DOHH2 (cell line): ENCODE results near the gene NOM1.

Experiments
- H3F3A ChIP-seq: fragments of 200-600 bp; sonication (generic), shearing (Covaris generic); 2 replicates; pipeline ENCODE4 v1.6.0; 2016; ENCODE audit warnings: antibody characterized with exemption, mild to moderate bottlenecking; ENCODE audit not compliant: control insufficient read depth, insufficient read depth
- H3K27ac ChIP-seq: fragments of 200-600 bp; sonication (generic); 2 replicates; pipeline ENCODE4 v1.5.1; 2014; ENCODE audit warnings: low read depth, mild to moderate bottlenecking, low read length, moderate library complexity
- H3K27me3 ChIP-seq: fragments of 200-600 bp; sonication (generic); 2 replicates; pipeline ENCODE4 v1.6.1; 2014; ENCODE audit warnings: mild to moderate bottlenecking, low read length, mixed read lengths; ENCODE audit not compliant: control insufficient read depth
- H3K36me3 ChIP-seq: fragments of 200-600 bp; sonication (generic); 2 replicates; pipeline ENCODE4 v1.6.1; 2014; ENCODE audit warnings: mild to moderate bottlenecking, low read length, moderate library complexity, mixed read lengths; ENCODE audit not compliant: control insufficient read depth
- H3K4me1 ChIP-seq: fragments of 200-600 bp; sonication (generic); 2 replicates; pipeline ENCODE4 v1.6.1; 2014; ENCODE audit warnings: mild to moderate bottlenecking, low read length, mixed read lengths; ENCODE audit not compliant: control insufficient read depth
- H3K4me2 ChIP-seq: fragments of 200-600 bp; sonication (generic); 2 replicates; pipeline ENCODE4 v1.6.0; 2014; ENCODE audit warnings: mild to moderate bottlenecking, low read length, moderate library complexity
- H3K4me3 ChIP-seq: fragments of 200-600 bp; sonication (generic); 2 replicates; pipeline ENCODE4 v1.5.1; 2014; ENCODE audit warnings: mild to moderate bottlenecking, low read length, mixed read lengths
- H3K79me2 ChIP-seq: fragments of 200-600 bp; sonication (generic); 2 replicates; pipeline ENCODE4 v1.6.1; 2014; ENCODE audit warnings: mild to moderate bottlenecking, low read length, mixed read lengths; ENCODE audit not compliant: control insufficient read depth
- H3K9me2 ChIP-seq: fragments of 200-600 bp; sonication (generic); replicated peaks from 2 replicates; pipeline ENCODE4 v1.6.1; 2014; ENCODE audit warnings: mild to moderate bottlenecking, low read length, mixed read lengths; ENCODE audit not compliant: control insufficient read depth
- H3K9me3 ChIP-seq: fragments of 200-600 bp; sonication (generic); 2 replicates; pipeline ENCODE4 v1.6.1; 2014; ENCODE audit warnings: antibody characterized with exemption, low read length, mixed read lengths; ENCODE audit not compliant: control insufficient read depth, insufficient read depth
- H4K20me1 ChIP-seq: fragments of 200-600 bp; sonication (generic); 2 replicates; pipeline ENCODE4 v1.6.0; 2014; ENCODE audit warnings: low read depth, mild to moderate bottlenecking, antibody characterized with exemption, low read length, moderate library complexity; ENCODE audit not compliant: control insufficient read depth, insufficient read depth
- EZH2phosphoT487 ChIP-seq: fragments of 200-600 bp; sonication (generic); IDR thresholded peaks from 2 replicates; pipeline ENCODE4 v1.6.1; 2017; ENCODE audit warnings: borderline replicate concordance, mild to moderate bottlenecking, antibody characterized with exemption, low read length, moderate library complexity, mixed read lengths
- TF ChIP-seq, protein P1 (sequence below): fragments of 200-600 bp; sonication (generic); IDR thresholded peaks from one replicate; pipeline ENCODE4 v1.5.1; 2014; ENCODE audit warnings: antibody characterized with exemption, mild to moderate bottlenecking, low read depth, low read length; ENCODE audit not compliant: poor library complexity, severe bottlenecking

NOM1 gene

DNA sequence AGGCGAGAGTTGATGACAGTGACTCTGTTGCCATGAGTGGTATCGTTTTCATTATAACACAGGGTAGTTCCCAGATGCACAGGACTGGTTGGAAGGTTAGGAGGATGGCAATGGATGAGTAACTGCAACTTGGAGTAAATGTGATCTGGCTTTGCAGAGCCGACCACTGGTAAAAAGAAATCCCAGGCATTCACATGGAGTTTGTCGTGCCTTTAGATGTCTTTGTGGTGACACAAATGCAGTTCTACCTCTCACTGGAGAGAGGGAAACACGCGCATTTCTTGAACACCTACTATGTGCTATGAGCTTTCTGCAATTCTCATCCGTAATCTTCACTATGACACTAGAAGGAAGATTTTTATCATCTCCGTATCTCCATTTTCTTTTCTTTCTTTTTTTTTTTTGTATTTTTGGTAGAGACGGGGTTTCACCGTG lies 62.6 kb downstream of the NOM1 start:
- no peaks in the 10 kb centered on the region for H4K20me1 ChIP-seq
- peaks cover 22% of the 10 kb centered on the region for H3K4me1 ChIP-seq
- H3K27me3 ChIP-seq: peaks cover 90% of the 10 kb centered on the region
- H3K27ac ChIP-seq: no peak overlapping the region
- no peaks in the 10 kb centered on the region for H3K9me2 ChIP-seq
- no peak for TF ChIP-seq EZH2phosphoT487
- TF ChIP-seq, protein P1, sequence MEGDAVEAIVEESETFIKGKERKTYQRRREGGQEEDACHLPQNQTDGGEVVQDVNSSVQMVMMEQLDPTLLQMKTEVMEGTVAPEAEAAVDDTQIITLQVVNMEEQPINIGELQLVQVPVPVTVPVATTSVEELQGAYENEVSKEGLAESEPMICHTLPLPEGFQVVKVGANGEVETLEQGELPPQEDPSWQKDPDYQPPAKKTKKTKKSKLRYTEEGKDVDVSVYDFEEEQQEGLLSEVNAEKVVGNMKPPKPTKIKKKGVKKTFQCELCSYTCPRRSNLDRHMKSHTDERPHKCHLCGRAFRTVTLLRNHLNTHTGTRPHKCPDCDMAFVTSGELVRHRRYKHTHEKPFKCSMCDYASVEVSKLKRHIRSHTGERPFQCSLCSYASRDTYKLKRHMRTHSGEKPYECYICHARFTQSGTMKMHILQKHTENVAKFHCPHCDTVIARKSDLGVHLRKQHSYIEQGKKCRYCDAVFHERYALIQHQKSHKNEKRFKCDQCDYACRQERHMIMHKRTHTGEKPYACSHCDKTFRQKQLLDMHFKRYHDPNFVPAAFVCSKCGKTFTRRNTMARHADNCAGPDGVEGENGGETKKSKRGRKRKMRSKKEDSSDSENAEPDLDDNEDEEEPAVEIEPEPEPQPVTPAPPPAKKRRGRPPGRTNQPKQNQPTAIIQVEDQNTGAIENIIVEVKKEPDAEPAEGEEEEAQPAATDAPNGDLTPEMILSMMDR: no peak
- H3K79me2 ChIP-seq: no peaks in the 10 kb centered on the region
- no peaks in the 10 kb centered on the region for H3F3A ChIP-seq
- no peaks in the 10 kb centered on the region for H3K9me3 ChIP-seq
- H3K4me2 ChIP-seq: no peak overlapping the region
- H3K36me3 ChIP-seq: no peaks in the 10 kb centered on the region
- no peak overlapping the region for H3K4me3 ChIP-seq

DNA sequence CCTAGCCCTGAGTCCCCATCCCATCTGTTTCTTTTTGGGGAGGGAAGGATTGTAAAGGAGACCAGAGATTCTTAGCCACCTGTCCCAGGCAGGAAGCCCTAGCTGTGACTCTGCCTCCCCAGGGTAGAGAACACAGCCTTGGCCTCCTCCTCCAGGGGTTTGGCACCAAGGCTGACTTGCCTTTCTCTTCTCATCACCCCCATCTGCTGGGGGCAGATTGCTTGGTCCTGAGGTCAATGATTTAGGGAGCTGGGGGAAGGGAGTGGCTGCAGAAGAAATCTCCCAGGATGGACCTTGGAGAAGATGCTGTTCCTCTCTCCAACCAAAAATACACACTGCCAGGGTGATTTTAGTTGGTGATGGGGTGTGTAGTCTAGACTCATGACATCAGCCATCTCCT lies 63.6 kb downstream of the NOM1 start:
- H3K4me1 ChIP-seq: peaks cover 22% of the 10 kb centered on the region
- H4K20me1 ChIP-seq: no peaks in the 10 kb centered on the region

DNA sequence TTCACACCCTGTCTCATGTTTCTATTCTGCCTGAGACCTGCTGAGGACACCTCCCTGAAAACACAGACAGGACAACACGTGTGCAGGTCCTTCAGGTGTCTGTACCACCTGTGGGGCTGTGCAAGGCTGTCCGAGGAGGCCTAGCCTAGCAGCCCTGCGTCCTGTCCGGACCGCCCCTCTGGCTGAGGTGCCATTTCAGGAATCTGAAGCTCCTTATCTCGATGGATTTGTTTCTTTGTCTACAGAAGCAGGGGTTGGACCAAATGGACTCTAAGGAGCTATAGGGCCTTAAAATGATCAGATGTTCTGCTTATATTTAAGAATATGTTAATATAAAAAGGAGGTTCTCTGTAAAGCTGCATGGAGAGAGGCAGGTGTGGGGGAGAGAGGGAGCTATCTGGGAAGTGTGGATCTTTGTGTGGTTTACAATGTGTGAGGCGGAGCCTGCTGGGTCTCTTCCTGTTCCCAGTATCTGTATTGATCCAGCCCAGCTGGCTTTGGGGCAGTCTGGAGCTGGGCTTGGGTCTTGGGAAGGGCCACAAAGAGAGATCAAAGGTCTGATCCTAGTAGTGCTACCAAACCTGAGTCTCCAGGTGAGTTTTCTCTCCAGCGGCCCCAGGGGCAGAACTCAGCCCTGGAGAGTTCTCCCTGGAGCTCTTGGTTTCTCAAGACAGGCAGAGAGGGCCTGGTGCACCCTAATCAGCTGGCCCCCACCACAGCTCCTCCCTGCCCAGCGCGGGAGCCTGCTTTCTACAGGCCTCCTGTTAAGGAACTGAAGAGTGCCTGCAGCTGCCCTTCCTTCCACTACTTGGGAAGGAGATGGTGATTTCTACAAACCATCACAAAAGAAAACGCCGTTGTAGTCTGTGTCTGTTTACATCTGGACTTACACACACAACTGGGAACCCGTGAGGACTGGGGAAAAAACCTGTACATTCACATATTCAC lies 64.4 kb downstream of the NOM1 start:
- H4K20me1 ChIP-seq: no peaks in the 10 kb centered on the region
- no peak overlapping the region for H3K27ac ChIP-seq
- peaks cover 80% of the 10 kb centered on the region for H3K27me3 ChIP-seq
- no peak overlapping the region for H3K4me3 ChIP-seq
- H3K9me2 ChIP-seq: no peaks in the 10 kb centered on the region
- H3K79me2 ChIP-seq: no peaks in the 10 kb centered on the region
- H3K4me1 ChIP-seq: peaks cover 22% of the 10 kb centered on the region
- no peak overlapping the region for H3K4me2 ChIP-seq
- no peaks in the 10 kb centered on the region for H3K9me3 ChIP-seq
- TF ChIP-seq, protein P1: no peak
- TF ChIP-seq EZH2phosphoT487: no peak
- no peaks in the 10 kb centered on the region for H3K36me3 ChIP-seq
- H3F3A ChIP-seq: no peaks in the 10 kb centered on the region

More for the DNA sequence above, 63.6 kb downstream of the NOM1 start:
- H3K27me3 ChIP-seq: peaks cover 84% of the 10 kb centered on the region
- H3K9me2 ChIP-seq: no peaks in the 10 kb centered on the region
- H3K9me3 ChIP-seq: no peaks in the 10 kb centered on the region
- no peak for TF ChIP-seq EZH2phosphoT487
- TF ChIP-seq, protein P1: no peak
- H3K36me3 ChIP-seq: no peaks in the 10 kb centered on the region
- H3K4me3 ChIP-seq: no peak overlapping the region
- H3K27ac ChIP-seq: no peak overlapping the region
- H3K4me2 ChIP-seq: no peak overlapping the region
- no peaks in the 10 kb centered on the region for H3F3A ChIP-seq
- no peaks in the 10 kb centered on the region for H3K79me2 ChIP-seq
